Measurements from ENCODE around the gene USP19.

The USP19 gene

GRCh38 chr3:49134471-49135265 is 14.0 kb upstream of the USP19 start:
- DNase-seq: no peak

DNA sequence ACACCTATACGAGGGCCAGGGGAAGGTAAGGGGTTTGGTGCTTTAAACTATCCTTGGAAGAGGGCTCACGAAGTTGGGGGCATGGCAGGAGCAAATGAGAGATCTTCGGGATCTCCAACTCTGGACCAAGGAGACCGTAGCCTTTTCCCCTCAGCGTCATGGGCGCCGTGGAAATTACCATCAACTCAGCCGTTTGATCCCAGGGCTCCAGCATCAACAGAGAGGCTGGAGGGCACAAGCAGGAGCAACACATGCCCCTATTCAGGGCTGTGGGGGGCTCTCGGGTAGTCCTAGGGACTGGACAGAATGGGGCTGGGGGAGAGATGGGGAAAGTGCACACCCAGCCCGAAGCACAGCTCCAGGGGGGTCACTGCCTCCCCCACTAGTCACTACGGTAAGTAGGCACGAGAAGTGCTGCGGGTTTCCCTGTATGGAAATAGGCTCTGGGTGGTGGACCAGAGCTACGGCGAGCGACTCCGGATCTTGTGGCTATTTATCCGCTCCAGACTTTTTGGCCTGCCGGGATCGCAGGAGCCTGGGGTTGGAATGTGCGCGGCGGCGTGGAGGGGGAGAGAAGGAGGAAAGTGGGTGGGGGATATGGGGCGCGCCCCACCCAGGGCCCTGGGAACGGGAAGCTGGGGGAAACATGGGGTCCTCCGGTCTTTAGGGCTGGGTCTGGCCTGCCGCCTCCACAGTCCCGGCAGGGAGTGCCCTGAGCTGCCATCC is 12.8 kb upstream of the USP19 start:
- peak; percentile 22 to 44 for DNase-seq

GRCh38 chr3:49132437-49133225 is 12.0 kb upstream of the USP19 start, which contains the start of gene LAMB2:
Gene LAMB2, minus strand, starts transcription at chr3:49133050. Its CDS starts 183 bp downstream, at chr3:49132867.
- no peak for DNase-seq

DNA sequence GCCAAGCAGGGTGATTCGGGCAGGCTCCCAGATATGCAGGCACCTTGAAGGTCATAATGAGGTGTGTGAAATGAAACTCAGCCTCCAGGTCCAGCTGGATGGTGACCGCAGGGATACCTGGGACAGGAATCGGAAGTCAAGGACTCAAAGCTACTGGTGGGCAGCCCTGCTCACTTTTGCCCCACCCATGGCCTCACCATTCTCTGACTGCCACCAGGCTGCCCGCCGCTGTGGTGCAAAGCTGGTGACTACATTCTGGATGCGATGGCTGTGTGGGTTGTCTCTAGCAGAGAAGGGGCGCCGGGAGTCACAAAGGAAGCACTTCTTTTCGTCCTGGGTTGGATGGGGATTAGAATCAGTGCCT is 11.4 kb upstream of the USP19 start:
- no peak for DNase-seq

GRCh38 chr3:49131576-49131975 is 11.0 kb upstream of the USP19 start:
- DNase-seq: no peak

- DNase-seq: no peak
These were observed 10.4 kb upstream of the USP19 start for GRCh38 chr3:49131040-49131439.

- no peak for DNase-seq
These were observed 4.5 kb upstream of the USP19 start for GRCh38 chr3:49124991-49125670.

- no peak for DNase-seq
These were observed 3.6 kb upstream of the USP19 start for GRCh38 chr3:49124203-49124602.

- DNase-seq: no peak
These were observed 3.1 kb upstream of the USP19 start for GRCh38 chr3:49123687-49124086.

GRCh38 chr3:49122886-49123545 is 2.4 kb upstream of the USP19 start:
- no peak for DNase-seq

GRCh38 chr3:49122451-49122850 is 1.8 kb upstream of the USP19 start:
- DNase-seq: no peak

DNA sequence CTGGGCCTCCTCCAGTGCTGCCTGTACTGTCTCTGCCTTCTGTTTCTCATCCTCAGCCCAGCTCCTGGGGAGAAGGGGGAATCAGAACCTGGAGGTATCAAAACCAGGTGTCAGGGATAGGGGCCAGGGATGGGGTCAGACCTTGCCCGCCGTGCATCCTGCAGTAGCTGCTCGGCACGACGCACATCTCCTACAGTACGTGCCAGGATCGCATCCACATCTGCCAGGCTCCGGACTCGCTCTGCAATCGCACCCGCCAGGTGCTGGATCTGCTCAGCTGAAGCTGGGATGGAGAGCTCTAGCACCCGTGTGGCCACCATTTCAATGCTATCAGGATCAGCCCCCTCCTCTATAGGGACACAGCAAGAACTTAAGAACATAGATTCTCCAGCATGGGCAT is 1.4 kb upstream of the USP19 start:
- no peak for DNase-seq

DNA sequence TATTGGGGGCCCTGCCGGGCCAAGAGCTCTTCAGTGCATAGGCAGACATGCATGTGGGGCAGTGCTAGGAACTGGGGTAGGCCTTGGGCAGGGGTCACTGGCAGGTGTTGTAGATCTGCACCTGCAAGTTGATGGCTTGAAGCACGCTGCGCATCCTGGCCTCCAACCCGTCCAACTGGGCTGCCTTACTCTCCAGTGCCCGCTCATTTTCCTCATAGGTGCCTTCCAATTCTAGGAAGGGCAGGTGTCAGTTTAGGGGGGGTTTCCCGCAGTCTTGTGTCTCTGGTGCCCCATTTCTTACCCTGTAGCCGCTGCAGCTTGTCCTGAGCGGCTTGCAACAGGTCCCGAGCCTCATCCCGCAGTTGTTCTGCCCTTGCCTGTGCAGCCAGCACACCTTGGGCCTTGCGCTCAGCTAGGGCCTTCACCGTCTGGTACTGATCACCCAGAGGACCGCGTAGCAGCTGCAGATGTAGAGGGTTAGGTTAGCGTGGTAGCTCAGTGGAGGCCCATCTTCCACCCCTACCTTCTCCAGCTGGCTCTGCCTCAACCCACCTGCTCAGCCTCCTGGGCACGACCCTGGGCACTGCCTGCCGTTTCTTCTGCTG is 611 bp upstream of the USP19 start:
- DNase-seq: no peak

- peak in 1 of 2 experiments; percentile 14 for DNase-seq
These were observed 556 bp downstream of the USP19 start for GRCh38 chr3:49120096-49120437.

- no peak for DNase-seq
These were observed 1.2 kb downstream of the USP19 start for GRCh38 chr3:49119439-49119838.

DNA sequence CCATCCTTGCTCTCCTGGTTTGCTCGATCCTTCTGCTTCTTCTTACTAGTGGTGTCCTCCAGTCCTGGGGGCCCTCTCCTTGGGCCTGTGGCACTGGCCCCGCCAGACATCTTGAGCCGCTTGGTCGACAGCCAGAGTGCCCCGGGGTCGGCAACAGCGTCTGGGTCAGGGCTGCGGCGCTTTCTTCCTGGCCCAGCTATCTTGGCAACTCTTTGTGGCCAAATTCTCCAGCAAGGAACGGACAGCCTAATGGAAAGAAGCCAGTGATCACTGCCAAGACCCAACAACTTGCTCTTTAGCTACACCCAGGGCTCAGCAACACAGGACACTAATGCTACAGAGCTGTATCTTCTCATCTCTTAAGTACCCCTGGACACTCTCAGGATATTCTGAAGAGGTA is 1.6 kb downstream of the USP19 start:
- DNase-seq: no peak

DNA sequence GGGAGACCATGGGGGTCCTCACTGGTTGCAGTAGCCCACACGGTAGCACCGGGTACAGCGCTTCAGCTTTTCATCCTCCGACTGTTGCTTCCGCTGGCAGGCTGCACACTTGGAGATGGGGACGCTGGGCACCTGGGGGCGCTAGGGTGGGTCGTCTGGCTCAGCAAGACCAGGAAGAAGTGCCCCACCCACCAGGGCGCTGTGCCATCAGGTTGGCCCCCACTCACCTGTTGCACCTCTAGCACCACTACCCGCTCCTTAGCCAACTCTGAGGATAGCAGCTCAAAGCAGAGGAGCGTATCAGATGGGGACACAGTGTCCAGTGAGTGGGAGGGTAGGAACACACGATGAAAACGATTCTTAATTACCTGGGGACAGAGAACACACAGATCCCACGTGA is 8.4 kb downstream of the USP19 start:
- DNase-seq: no peak

- no peak for DNase-seq
These were observed 9.3 kb downstream of the USP19 start for GRCh38 chr3:49111347-49111746.

GRCh38 chr3:49110780-49111179 is 9.8 kb downstream of the USP19 start:
- DNase-seq: no peak

- DNase-seq: no peak
These were observed 12.3 kb downstream of the USP19 start for GRCh38 chr3:49108346-49108745.

DNA sequence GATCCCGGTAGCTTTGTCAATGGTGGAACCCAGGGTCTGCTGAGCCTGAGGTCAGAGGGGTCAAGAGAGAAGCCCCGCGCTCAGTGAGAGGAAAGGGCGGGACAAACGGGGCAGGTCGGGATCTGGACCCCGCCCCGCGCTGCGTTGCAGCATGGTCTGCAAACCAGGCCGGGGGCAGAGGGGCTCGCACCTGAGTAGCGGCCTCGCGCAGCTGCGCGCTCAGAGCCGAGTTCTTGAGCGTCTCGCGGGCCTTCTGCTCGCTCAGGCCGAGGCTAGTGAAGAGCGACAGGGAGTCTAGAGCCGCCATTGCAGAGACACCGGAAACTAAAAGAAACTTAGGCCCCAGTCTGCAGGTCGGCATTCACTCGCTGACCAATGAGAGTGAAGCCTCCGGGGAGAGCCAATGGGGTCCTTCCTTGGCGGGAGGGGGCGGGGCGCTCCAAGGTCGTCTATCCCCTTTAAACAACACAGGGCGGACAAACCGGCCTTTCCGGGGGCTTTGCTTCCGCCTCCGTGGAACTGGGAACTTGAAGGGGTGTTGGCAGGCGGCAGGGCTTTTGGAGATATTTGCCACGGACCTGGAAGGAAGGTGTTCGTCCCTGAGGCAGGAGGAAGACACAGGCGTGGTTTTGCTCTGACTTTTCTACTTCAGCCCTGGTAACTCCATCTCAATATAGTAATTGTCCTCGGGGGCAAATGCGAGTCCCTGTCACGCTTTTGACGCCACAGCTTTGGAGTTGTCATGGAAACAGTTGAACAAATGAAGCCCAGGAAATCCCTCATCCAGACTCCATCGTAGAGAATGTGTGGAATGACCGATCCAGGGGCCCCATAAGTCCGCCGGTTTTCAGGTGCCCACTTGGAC is 16.0 kb downstream of the USP19 start, which contains the start of gene QARS1:
Gene QARS1 (minus strand): TSS at position 331 of the 865 bp plus-strand sequence. CDS start 24 bp downstream, at position 307.
- DNase-seq: peak; percentile 89 to 92

Measured in Kasumi-1 (cell line).